Neural cell (in vitro differentiated cells): Measurements from ENCODE around the gene THOC1. TPM values are rescaled to one million over a fixed set of nuclear protein-coding genes. Genes with fewer than 3 reads are reported as not detected.

Source experiments
- H2AFZ ChIP-seq: fragments of 200-600, 300-800 bp; sonication (generic), shearing (Covaris generic); 2 replicates; pipeline ENCODE4 v1.6.0; 2014; ENCODE audit warnings: low read depth, mild to moderate bottlenecking, antibody characterized with exemption, low read length, moderate library complexity
- H3F3A ChIP-seq: fragments of 200-600 bp; shearing (Covaris generic); 2 replicates; pipeline ENCODE4 v1.6.1; 2016; ENCODE audit warnings: mild to moderate bottlenecking, moderate library complexity, mixed read lengths, antibody characterized with exemption, low read length; ENCODE audit not compliant: insufficient read depth, poor library complexity, severe bottlenecking
- H3K27ac ChIP-seq: fragments of 200-600, 300-800 bp; sonication (generic), shearing (Covaris generic); 2 replicates; pipeline ENCODE4 v1.5.1; 2014; ENCODE audit warnings: mild to moderate bottlenecking, low read length, moderate library complexity
- H3K27me3 ChIP-seq: fragments of 300-800, 200-600 bp; sonication (generic), shearing (Covaris generic); 2 replicates; pipeline ENCODE4 v1.6.0; 2014; ENCODE audit warnings: mild to moderate bottlenecking, low read depth, low read length, moderate library complexity; ENCODE audit not compliant: insufficient read depth
- H3K36me3 ChIP-seq: fragments of 300-800, 200-600 bp; sonication (generic), shearing (Covaris generic); 2 replicates; pipeline ENCODE4 v1.5.1; 2014; ENCODE audit warnings: mild to moderate bottlenecking, antibody characterized with exemption, low read length, moderate library complexity; ENCODE audit not compliant: insufficient read depth
- H3K4me2 ChIP-seq: fragments of 300-800, 200-600 bp; sonication (generic), shearing (Covaris generic); 2 replicates; pipeline ENCODE4 v1.6.0; 2014; ENCODE audit warnings: mild to moderate bottlenecking, low read length
- H3K4me3 ChIP-seq: fragments of 300-800, 200-600 bp; sonication (generic), shearing (Covaris generic); 2 replicates; pipeline ENCODE4 v1.5.1; 2014; ENCODE audit warnings: mild to moderate bottlenecking, low read length, moderate library complexity
- H3K79me2 ChIP-seq: fragments of 200-600 bp; shearing (Covaris generic); replicated peaks from 2 replicates; pipeline ENCODE4 v1.6.0; 2014; ENCODE audit warnings: mild to moderate bottlenecking, low read length, moderate library complexity; ENCODE audit not compliant: insufficient read depth
- H3K9ac ChIP-seq: fragments of 300-800, 200-600 bp; sonication (generic), shearing (Covaris generic); 2 replicates; pipeline ENCODE4 v1.6.1; 2016; ENCODE audit warnings: mild to moderate bottlenecking, low read length, mixed read lengths
- H3K9me2 ChIP-seq: fragments of 200-600 bp; shearing (Covaris generic); 2 replicates; pipeline ENCODE4 v1.6.1; 2016; ENCODE audit warnings: mild to moderate bottlenecking, low read length, mixed read lengths; ENCODE audit not compliant: insufficient read depth
- H3K9me3 ChIP-seq: fragments of 200-600, 300-800 bp; sonication (generic), shearing (Covaris generic); 2 replicates; pipeline ENCODE4 v1.6.1; 2016; ENCODE audit warnings: mild to moderate bottlenecking, mixed run types, low read length, moderate library complexity, mixed read lengths
- H4K20me1 ChIP-seq: fragments of 200-600 bp; shearing (Covaris generic); 2 replicates; pipeline ENCODE4 v1.6.1; 2016; ENCODE audit warnings: mild to moderate bottlenecking, mixed run types; ENCODE audit not compliant: insufficient read depth
- CTCF ChIP-seq: fragments of 450-650 bp; IDR thresholded peaks from 2 replicates; pipeline ENCODE4 v1.5.1; 2014; ENCODE audit warnings: antibody characterized with exemption, mild to moderate bottlenecking, moderate library complexity; ENCODE audit not compliant: poor library complexity, severe bottlenecking
- EP300 ChIP-seq: fragments of 450-650 bp; conservative IDR thresholded peaks from 2 replicates; pipeline ENCODE4 v1.6.1; 2014; ENCODE audit warnings: antibody characterized with exemption, mild to moderate bottlenecking, moderate library complexity; ENCODE audit not compliant: poor library complexity, severe bottlenecking
- EZH2 ChIP-seq: fragments of 200-600, 300-800 bp; shearing (Covaris generic), sonication (generic); IDR thresholded peaks from 2 replicates; pipeline ENCODE4 v1.6.1; 2014; ENCODE audit warnings: antibody characterized with exemption, low read length, borderline replicate concordance, mild to moderate bottlenecking; ENCODE audit not compliant: insufficient read depth, poor library complexity, severe bottlenecking
- MXI1 ChIP-seq: fragments of 450-650 bp; conservative IDR thresholded peaks from 2 replicates; pipeline ENCODE4 v1.6.1; 2014; ENCODE audit warnings: antibody characterized with exemption, mild to moderate bottlenecking; ENCODE audit not compliant: poor library complexity, severe bottlenecking
- POLR2AphosphoS5 ChIP-seq: IDR thresholded peaks from 2 replicates; pipeline ENCODE4 v1.6.1; 2012
- RAD21 ChIP-seq: fragments of 450-650 bp; conservative IDR thresholded peaks from 2 replicates; pipeline ENCODE4 v1.6.1; 2014; ENCODE audit warnings: antibody characterized with exemption, mild to moderate bottlenecking, moderate library complexity
- SMC3 ChIP-seq: fragments of 450-650 bp; conservative IDR thresholded peaks from 2 replicates; pipeline ENCODE4 v1.6.1; 2014; ENCODE audit warnings: antibody characterized with exemption, mild to moderate bottlenecking, moderate library complexity; ENCODE audit not compliant: poor library complexity
- TAF1 ChIP-seq: IDR thresholded peaks from 2 replicates; pipeline ENCODE4 v1.6.1; 2012; ENCODE audit warnings: low read depth
- polyA plus RNA-seq: library from polyadenylated mRNA; depleted of rRNA; stranded (reverse); fragments of >200 nt; gene quantifications from 2 replicates; pipeline ENCODE4 v1.2.3, GENCODE V29; 2014
- TF ChIP-seq, protein P1 (sequence below): IDR thresholded peaks from 2 replicates; pipeline ENCODE4 v1.6.1; 2012; ENCODE audit warnings: borderline replicate concordance

The THOC1 gene
- polyA plus RNA-seq, 1 donor from 2014 or later = 168 TPM

DNA sequence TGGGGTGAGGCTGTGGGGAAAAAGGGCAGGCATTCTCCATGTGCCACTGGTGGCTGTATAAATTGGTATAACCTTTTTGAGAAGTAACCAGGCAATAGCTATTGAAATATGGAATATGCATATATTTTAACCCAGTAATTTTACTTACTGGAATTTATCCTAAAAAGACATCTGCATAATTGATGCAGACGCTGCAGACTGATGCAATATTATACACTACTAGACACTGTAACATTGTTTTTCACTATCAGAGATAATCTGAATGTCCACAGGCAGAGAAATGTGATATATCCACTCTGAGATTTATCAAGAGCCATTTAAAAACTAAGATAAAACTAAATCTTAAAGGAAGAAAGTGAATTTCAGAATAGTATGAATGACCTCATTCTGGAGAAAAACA, 14.7 kb downstream of the THOC1 start:
- Histone ChIP-seq H3K4me3 (no peak overlapping the region), H3K4me2 (no peak overlapping the region), H3K9ac (no peak overlapping the region), H3K9me2 (no peaks in the 10 kb centered on the region), H4K20me1 (no peaks in the 10 kb centered on the region), H3K27ac (no peak overlapping the region), H2AFZ (no peak overlapping the region), H3F3A (no peaks in the 10 kb centered on the region), H3K27me3 (no peaks in the 10 kb centered on the region), H3K36me3 (peaks cover 3% of the 10 kb centered on the region), H3K9me3 (no peaks in the 10 kb centered on the region), H3K79me2 (no peaks in the 10 kb centered on the region)
- TF ChIP-seq POLR2AphosphoS5 = no peak
- TF ChIP-seq SMC3 = no peak
- no peak for TF ChIP-seq EZH2
- TF ChIP-seq CTCF = no peak
- TF ChIP-seq RAD21 = no peak
- TF ChIP-seq EP300 = no peak
- TF ChIP-seq, protein P1, sequence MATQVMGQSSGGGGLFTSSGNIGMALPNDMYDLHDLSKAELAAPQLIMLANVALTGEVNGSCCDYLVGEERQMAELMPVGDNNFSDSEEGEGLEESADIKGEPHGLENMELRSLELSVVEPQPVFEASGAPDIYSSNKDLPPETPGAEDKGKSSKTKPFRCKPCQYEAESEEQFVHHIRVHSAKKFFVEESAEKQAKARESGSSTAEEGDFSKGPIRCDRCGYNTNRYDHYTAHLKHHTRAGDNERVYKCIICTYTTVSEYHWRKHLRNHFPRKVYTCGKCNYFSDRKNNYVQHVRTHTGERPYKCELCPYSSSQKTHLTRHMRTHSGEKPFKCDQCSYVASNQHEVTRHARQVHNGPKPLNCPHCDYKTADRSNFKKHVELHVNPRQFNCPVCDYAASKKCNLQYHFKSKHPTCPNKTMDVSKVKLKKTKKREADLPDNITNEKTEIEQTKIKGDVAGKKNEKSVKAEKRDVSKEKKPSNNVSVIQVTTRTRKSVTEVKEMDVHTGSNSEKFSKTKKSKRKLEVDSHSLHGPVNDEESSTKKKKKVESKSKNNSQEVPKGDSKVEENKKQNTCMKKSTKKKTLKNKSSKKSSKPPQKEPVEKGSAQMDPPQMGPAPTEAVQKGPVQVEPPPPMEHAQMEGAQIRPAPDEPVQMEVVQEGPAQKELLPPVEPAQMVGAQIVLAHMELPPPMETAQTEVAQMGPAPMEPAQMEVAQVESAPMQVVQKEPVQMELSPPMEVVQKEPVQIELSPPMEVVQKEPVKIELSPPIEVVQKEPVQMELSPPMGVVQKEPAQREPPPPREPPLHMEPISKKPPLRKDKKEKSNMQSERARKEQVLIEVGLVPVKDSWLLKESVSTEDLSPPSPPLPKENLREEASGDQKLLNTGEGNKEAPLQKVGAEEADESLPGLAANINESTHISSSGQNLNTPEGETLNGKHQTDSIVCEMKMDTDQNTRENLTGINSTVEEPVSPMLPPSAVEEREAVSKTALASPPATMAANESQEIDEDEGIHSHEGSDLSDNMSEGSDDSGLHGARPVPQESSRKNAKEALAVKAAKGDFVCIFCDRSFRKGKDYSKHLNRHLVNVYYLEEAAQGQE = no peak
- no peak for TF ChIP-seq MXI1
- no peak for TF ChIP-seq TAF1

GRCh38 chr18:251572-251971, 16.3 kb downstream of the THOC1 start:
- H4K20me1 ChIP-seq = no peaks in the 10 kb centered on the region
- no peak overlapping the region for H3K27ac ChIP-seq
- no peaks in the 10 kb centered on the region for H3F3A ChIP-seq
- H3K4me3 ChIP-seq = no peak overlapping the region
- H3K9me2 ChIP-seq = no peaks in the 10 kb centered on the region
- TF ChIP-seq MXI1 (no peak), TAF1 (no peak), EP300 (no peak), EZH2 (no peak), POLR2AphosphoS5 (no peak), SMC3 (no peak), RAD21 (no peak), CTCF (no peak)
- TF ChIP-seq, protein P1 = no peak
- H3K9me3 ChIP-seq = no peaks in the 10 kb centered on the region
- no peak overlapping the region for H3K4me2 ChIP-seq
- no peak overlapping the region for H3K9ac ChIP-seq
- no peak overlapping the region for H2AFZ ChIP-seq
- no peaks in the 10 kb centered on the region for H3K27me3 ChIP-seq
- H3K79me2 ChIP-seq = no peaks in the 10 kb centered on the region
- H3K36me3 ChIP-seq = peaks cover 5% of the 10 kb centered on the region
